ENCODE measurements around the gene FAM204A.

The FAM204A gene

DNA sequence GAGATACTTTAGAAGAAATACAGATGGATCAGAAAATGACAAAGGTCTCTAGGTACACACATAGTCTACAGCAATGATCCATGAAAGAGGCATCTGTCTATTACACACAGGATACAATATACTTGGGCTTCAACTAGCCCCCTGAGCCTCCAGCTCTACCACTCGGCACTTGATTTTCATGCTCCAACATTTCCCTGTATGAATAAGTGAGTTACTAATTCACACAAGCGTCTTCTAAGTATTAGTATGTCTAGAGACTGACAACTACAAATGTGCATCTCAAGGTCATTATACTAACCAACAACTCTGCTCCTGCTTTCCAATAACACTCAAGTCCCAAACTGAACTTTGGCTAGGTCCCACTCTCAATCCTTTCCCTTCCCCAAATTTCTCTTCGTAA is 8.3 kb downstream of the FAM204A start:
- H4K8ac ChIP-seq (ENCODE audit: low read length) = no peak overlapping the region
- H3K9ac ChIP-seq (ENCODE audit: low read length) = no peak overlapping the region
- H4K91ac ChIP-seq (ENCODE audit: low read length) = no peak overlapping the region
- no peaks in the 10 kb centered on the region for H3K9me3 ChIP-seq (ENCODE audit: control insufficient read depth, low read length)
- 99% methylated on average over 3 of the region's 3 CpGs for WGBS
- peaks cover 23% of the 10 kb centered on the region for H3K79me1 ChIP-seq (replicated peaks; ENCODE audit: low read length, poor library complexity, severe bottlenecking)
- H3K27me3 ChIP-seq (ENCODE audit: control insufficient read depth in 1 of 2, insufficient read depth in 1 of 2, low read length in 2 of 2) = no peaks in the 10 kb centered on the region
- H3K4me3 ChIP-seq (ENCODE audit: insufficient read depth in 1 of 2, low read depth in 1 of 2, low read length in 2 of 2) = no peak overlapping the region
- H3K36me3 ChIP-seq (ENCODE audit: control insufficient read depth in 1 of 2, insufficient read depth in 2 of 2, low read depth in 1 of 2, low read length in 2 of 2) = peaks cover 11 to 88% of the 10 kb centered on the region in 2 experiments
- DNase-seq = no peak
- no peak overlapping the region for H3K14ac ChIP-seq (ENCODE audit: low read length in 2 of 2)
- no peak overlapping the region for H2BK12ac ChIP-seq (ENCODE audit: low read length in 2 of 2)
- H3K4me1 ChIP-seq (ENCODE audit: control insufficient read depth, insufficient read depth, low read depth, low read length) = no peaks in the 10 kb centered on the region
- no peak overlapping the region for H3K18ac ChIP-seq (ENCODE audit: low read depth in 1 of 2, low read length in 2 of 2)
- no peak overlapping the region for H3K27ac ChIP-seq (ENCODE audit: low read length, poor library complexity, severe bottlenecking)
- H3K23ac ChIP-seq (ENCODE audit: low read length in 2 of 2) = no peak overlapping the region
- no peak overlapping the region for H3K4me2 ChIP-seq (ENCODE audit: low read length, poor library complexity, severe bottlenecking)
- no peak overlapping the region for H2AK5ac ChIP-seq (ENCODE audit: low read length, severe bottlenecking)
- no peak overlapping the region for H2AFZ ChIP-seq (ENCODE audit: low read depth, low read length)
- H3K4ac ChIP-seq (ENCODE audit: low read depth in 1 of 2, low read length in 2 of 2) = no peak overlapping the region
- H2BK5ac ChIP-seq (ENCODE audit: low read depth, low read length, poor library complexity, severe bottlenecking) = no peak overlapping the region
- H2BK120ac ChIP-seq (ENCODE audit: low read depth, low read length) = no peak overlapping the region
- no peak overlapping the region for H2BK15ac ChIP-seq (ENCODE audit: low read depth, poor library complexity, severe bottlenecking)

- peak; percentile 36 for DNase-seq
- H4K8ac ChIP-seq (ENCODE audit: low read length) = no peak overlapping the region
- H3K4me2 ChIP-seq (ENCODE audit: low read length, poor library complexity, severe bottlenecking) = no peak overlapping the region
- no peak overlapping the region for H2BK5ac ChIP-seq (ENCODE audit: low read depth, low read length, poor library complexity, severe bottlenecking)
- no peak overlapping the region for H3K14ac ChIP-seq (ENCODE audit: low read length in 2 of 2)
- no peaks in the 10 kb centered on the region for H3K4me1 ChIP-seq (ENCODE audit: control insufficient read depth, insufficient read depth, low read depth, low read length)
- H2AK5ac ChIP-seq (ENCODE audit: low read length, severe bottlenecking) = no peak overlapping the region
- no peak overlapping the region for H2BK15ac ChIP-seq (ENCODE audit: low read depth, poor library complexity, severe bottlenecking)
- H3K18ac ChIP-seq (ENCODE audit: low read depth in 1 of 2, low read length in 2 of 2) = no peak overlapping the region
- no peak overlapping the region for H2AFZ ChIP-seq (ENCODE audit: low read depth, low read length)
- H3K9ac ChIP-seq (ENCODE audit: low read length) = no peak overlapping the region
- no peaks in the 10 kb centered on the region for H3K27me3 ChIP-seq (ENCODE audit: control insufficient read depth in 1 of 2, insufficient read depth in 1 of 2, low read length in 2 of 2)
- no peaks in the 10 kb centered on the region for H3K9me3 ChIP-seq (ENCODE audit: control insufficient read depth, low read length)
- H2BK120ac ChIP-seq (ENCODE audit: low read depth, low read length) = no peak overlapping the region
- no peak overlapping the region for H3K4ac ChIP-seq (ENCODE audit: low read depth in 1 of 2, low read length in 2 of 2)
- no peak overlapping the region for H3K27ac ChIP-seq (ENCODE audit: low read length, poor library complexity, severe bottlenecking)
- peaks cover 9 to 91% of the 10 kb centered on the region in 2 experiments for H3K36me3 ChIP-seq (ENCODE audit: control insufficient read depth in 1 of 2, insufficient read depth in 2 of 2, low read depth in 1 of 2, low read length in 2 of 2)
- no peak overlapping the region for H4K91ac ChIP-seq (ENCODE audit: low read length)
- H3K23ac ChIP-seq (ENCODE audit: low read length in 2 of 2) = no peak overlapping the region
- 100% methylated on average over 2 of the region's 4 CpGs for WGBS
- H3K79me1 ChIP-seq (replicated peaks; ENCODE audit: low read length, poor library complexity, severe bottlenecking) = peaks cover 24% of the 10 kb centered on the region
- no peak overlapping the region for H2BK12ac ChIP-seq (ENCODE audit: low read length in 2 of 2)
- H3K4me3 ChIP-seq (ENCODE audit: insufficient read depth in 1 of 2, low read depth in 1 of 2, low read length in 2 of 2) = no peak overlapping the region
Measured at GRCh38 chr10:118332948-118333710, 9.0 kb downstream of the FAM204A start.

GRCh38 chr10:118332236-118332635 is 9.9 kb downstream of the FAM204A start:
- H3K4me2 ChIP-seq (ENCODE audit: low read length, poor library complexity, severe bottlenecking) = no peak overlapping the region
- H4K91ac ChIP-seq (ENCODE audit: low read length) = no peak overlapping the region
- H2AK5ac ChIP-seq (ENCODE audit: low read length, severe bottlenecking) = no peak overlapping the region
- no peaks in the 10 kb centered on the region for H3K9me3 ChIP-seq (ENCODE audit: control insufficient read depth, low read length)
- DNase-seq = no peak
- H3K27ac ChIP-seq (ENCODE audit: low read length, poor library complexity, severe bottlenecking) = no peak overlapping the region
- H3K9ac ChIP-seq (ENCODE audit: low read length) = no peak overlapping the region
- H3K36me3 ChIP-seq (ENCODE audit: control insufficient read depth in 1 of 2, insufficient read depth in 2 of 2, low read depth in 1 of 2, low read length in 2 of 2) = peaks cover 14 to 93% of the 10 kb centered on the region in 2 experiments
- H4K8ac ChIP-seq (ENCODE audit: low read length) = no peak overlapping the region
- no peak overlapping the region for H2BK5ac ChIP-seq (ENCODE audit: low read depth, low read length, poor library complexity, severe bottlenecking)
- no peak overlapping the region for H2BK15ac ChIP-seq (ENCODE audit: low read depth, poor library complexity, severe bottlenecking)
- no peak overlapping the region for H2BK12ac ChIP-seq (ENCODE audit: low read length in 2 of 2)
- H2BK120ac ChIP-seq (ENCODE audit: low read depth, low read length) = no peak overlapping the region
- no peak overlapping the region for H3K4me3 ChIP-seq (ENCODE audit: insufficient read depth in 1 of 2, low read depth in 1 of 2, low read length in 2 of 2)
- H3K4ac ChIP-seq (ENCODE audit: low read depth in 1 of 2, low read length in 2 of 2) = no peak overlapping the region
- H3K27me3 ChIP-seq (ENCODE audit: control insufficient read depth in 1 of 2, insufficient read depth in 1 of 2, low read length in 2 of 2) = no peaks in the 10 kb centered on the region
- peaks cover 25% of the 10 kb centered on the region for H3K79me1 ChIP-seq (replicated peaks; ENCODE audit: low read length, poor library complexity, severe bottlenecking)
- WGBS = 100% methylated on average over 1 of the region's 1 CpG
- no peak overlapping the region for H2AFZ ChIP-seq (ENCODE audit: low read depth, low read length)
- H3K4me1 ChIP-seq (ENCODE audit: control insufficient read depth, insufficient read depth, low read depth, low read length) = no peaks in the 10 kb centered on the region
- no peak overlapping the region for H3K14ac ChIP-seq (ENCODE audit: low read length in 2 of 2)
- H3K18ac ChIP-seq (ENCODE audit: low read depth in 1 of 2, low read length in 2 of 2) = no peak overlapping the region
- H3K23ac ChIP-seq (ENCODE audit: low read length in 2 of 2) = no peak overlapping the region

- Histone ChIP-seq H3K14ac (ENCODE audit: low read length in 2 of 2) (no peak overlapping the region), H3K23ac (ENCODE audit: low read length in 2 of 2) (no peak overlapping the region), H3K18ac (ENCODE audit: low read depth in 1 of 2, low read length in 2 of 2) (no peak overlapping the region), H3K4ac (ENCODE audit: low read depth in 1 of 2, low read length in 2 of 2) (no peak overlapping the region), H3K27me3 (ENCODE audit: control insufficient read depth in 1 of 2, insufficient read depth in 1 of 2, low read length in 2 of 2) (no peaks in the 10 kb centered on the region), H2BK15ac (ENCODE audit: low read depth, poor library complexity, severe bottlenecking) (no peak overlapping the region), H3K36me3 (ENCODE audit: control insufficient read depth in 1 of 2, insufficient read depth in 2 of 2, low read depth in 1 of 2, low read length in 2 of 2) (peaks cover 12 to 93% of the 10 kb centered on the region in 2 experiments), H2AFZ (ENCODE audit: low read depth, low read length) (no peak overlapping the region), H3K9ac (ENCODE audit: low read length) (no peak overlapping the region), H4K91ac (ENCODE audit: low read length) (no peak overlapping the region), H3K4me2 (ENCODE audit: low read length, poor library complexity, severe bottlenecking) (no peak overlapping the region), H2BK12ac (ENCODE audit: low read length in 2 of 2) (no peak overlapping the region), H4K8ac (ENCODE audit: low read length) (no peak overlapping the region), H2BK5ac (ENCODE audit: low read depth, low read length, poor library complexity, severe bottlenecking) (no peak overlapping the region), H3K79me1 (replicated peaks; ENCODE audit: low read length, poor library complexity, severe bottlenecking) (peaks cover 24% of the 10 kb centered on the region), H3K4me3 (ENCODE audit: insufficient read depth in 1 of 2, low read depth in 1 of 2, low read length in 2 of 2) (no peak overlapping the region), H3K4me1 (ENCODE audit: control insufficient read depth, insufficient read depth, low read depth, low read length) (no peaks in the 10 kb centered on the region), H2AK5ac (ENCODE audit: low read length, severe bottlenecking) (no peak overlapping the region), H2BK120ac (ENCODE audit: low read depth, low read length) (no peak overlapping the region), H3K27ac (ENCODE audit: low read length, poor library complexity, severe bottlenecking) (no peak overlapping the region), H3K9me3 (ENCODE audit: control insufficient read depth, low read length) (no peaks in the 10 kb centered on the region)
- WGBS = 100% methylated on average over 1 of the region's 2 CpGs
- no peak for DNase-seq
Measured at GRCh38 chr10:118330295-118331076, 11.6 kb downstream of the FAM204A start.
